Natural killer cell treated with Interleukin-12 subunit alpha and Interleukin-12 subunit beta and Interleukin-15 and Interleukin-18, amount 100 ng/mL, for 72 hours (primary cell): Measurements from ENCODE around the gene VASP. TPM values are rescaled to one million over a fixed set of nuclear protein-coding genes. Genes with fewer than 3 reads are reported as not detected.
A peak's percentile ranks its signal among the peaks of the same experiment; 100 is the strongest.

Experiments used
- ATAC-seq, 2 donors: fragments of 150-1000 bp; cut with Tn5 transposase in 1 of 2; sonication (Bioruptor Pico), chemical (Tn5 transposase) in 1 of 2; 2 replicates each; pipeline ENCODE4 v1.10.0; 2021
- DNase-seq: peaks from one replicate; pipeline ENCODE4 v3.0.0; 2022; ENCODE audit warnings: low spot score
- H3K27ac Mint-ChIP-seq, 2 donors: 1 replicate in 1 of 2; 2 replicates in 1 of 2; pipeline ENCODE4 v1.8.0; 2022; ENCODE audit warnings: mixed read lengths in 2 of 2, mild to moderate bottlenecking in 1 of 2, moderate library complexity in 1 of 2
- H3K27me3 Mint-ChIP-seq, 2 donors: 1 replicate in 1 of 2; 2 replicates in 1 of 2; pipeline ENCODE4 v1.8.0; 2022; ENCODE audit warnings: mixed read lengths in 2 of 2
- H3K36me3 Mint-ChIP-seq: one replicate; pipeline ENCODE4 v1.8.0; 2022; ENCODE audit warnings: mixed read lengths
- H3K4me1 Mint-ChIP-seq, 2 donors: 1 replicate in 1 of 2; 2 replicates in 1 of 2; pipeline ENCODE4 v1.8.0; 2022; ENCODE audit warnings: low read depth in 2 of 2, mixed read lengths in 2 of 2, mild to moderate bottlenecking in 1 of 2
- H3K4me3 Mint-ChIP-seq: one replicate; pipeline ENCODE4 v1.8.0; 2022; ENCODE audit warnings: mixed read lengths
- H3K9me3 Mint-ChIP-seq: 2 replicates; pipeline ENCODE4 v1.8.0; 2022; ENCODE audit warnings: mixed read lengths
- total RNA-seq, 2 donors: library from RNA; stranded (reverse); gene quantifications; one replicate each; pipeline ENCODE4 v1.2.3, GENCODE V29; 2022

VASP gene
- total RNA-seq, 2 donors from 2014 or later = 447 to 589 TPM

DNA sequence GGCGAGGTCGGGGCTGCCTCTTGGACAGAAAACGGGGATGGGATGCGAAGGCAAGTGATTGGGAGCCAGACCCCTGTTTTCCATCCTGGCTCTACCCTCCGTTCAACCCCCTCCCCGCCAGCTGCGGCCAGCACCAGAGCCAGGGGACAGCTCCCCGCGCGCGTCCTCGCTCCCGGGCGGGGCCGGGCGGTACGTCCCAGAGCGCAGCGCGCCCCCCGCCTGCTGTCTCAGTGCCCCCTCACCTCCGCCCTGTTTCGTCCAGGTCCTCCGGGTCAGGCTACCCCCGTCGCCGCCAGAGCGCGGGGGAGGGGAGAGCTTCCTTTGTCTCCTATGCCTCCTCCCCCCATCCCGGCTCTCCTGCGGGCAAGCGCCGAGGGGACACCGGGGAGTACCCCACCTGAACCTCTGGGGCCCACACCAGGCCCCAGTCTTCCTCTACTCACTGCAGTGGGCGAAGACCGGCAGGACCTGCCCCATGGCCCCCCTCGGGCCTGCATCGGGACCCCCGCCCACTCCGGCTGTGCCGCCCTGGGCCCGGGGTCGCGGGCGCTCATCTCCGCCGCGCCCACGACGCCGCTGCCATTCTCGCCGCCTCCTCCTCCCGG lies 10.8 kb upstream of the VASP start:
- Mint-ChIP-seq H3K9me3 (no peaks in the 10 kb centered on the region), H3K27me3 (peaks cover 11 to 12% of the 10 kb centered on the region in 2 donors), H3K27ac (peak overlapping the region; percentile 58 to 73), H3K36me3 (no peaks in the 10 kb centered on the region), H3K4me3 (peak overlapping the region; percentile 91), H3K4me1 (peaks cover 39 to 41% of the 10 kb centered on the region in 2 donors)
- peak; percentile 15 to 49 for ATAC-seq
- no peak for DNase-seq

DNA sequence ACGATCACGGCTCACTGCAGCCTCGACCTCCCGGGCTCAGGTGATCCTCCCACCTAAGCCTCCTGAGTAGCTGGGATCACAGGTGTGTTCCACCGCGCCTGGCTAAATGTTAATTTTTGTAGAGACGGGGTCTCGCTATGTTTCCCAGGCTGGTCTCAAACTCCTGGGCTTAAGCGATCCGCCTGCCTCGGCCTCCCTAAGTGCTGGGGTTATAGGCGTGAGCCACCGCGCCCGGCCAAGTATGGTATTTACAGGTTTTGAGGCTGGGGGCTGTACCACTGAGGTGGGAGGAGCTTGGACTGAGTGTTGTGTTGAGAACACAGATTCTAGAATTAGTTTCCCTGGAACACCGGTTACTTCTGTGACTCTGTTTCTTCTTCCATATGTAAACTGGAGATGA lies 9.5 kb upstream of the VASP start:
- H3K36me3 Mint-ChIP-seq = no peaks in the 10 kb centered on the region
- H3K4me1 Mint-ChIP-seq = peaks cover 39 to 41% of the 10 kb centered on the region in 2 donors
- no peaks in the 10 kb centered on the region for H3K9me3 Mint-ChIP-seq
- H3K27ac Mint-ChIP-seq = no peak overlapping the region
- peak overlapping the region; percentile 48 for H3K4me3 Mint-ChIP-seq
- ATAC-seq (no peak), DNase-seq (no peak)
- H3K27me3 Mint-ChIP-seq = peaks cover 8 to 11% of the 10 kb centered on the region in 2 donors

DNA sequence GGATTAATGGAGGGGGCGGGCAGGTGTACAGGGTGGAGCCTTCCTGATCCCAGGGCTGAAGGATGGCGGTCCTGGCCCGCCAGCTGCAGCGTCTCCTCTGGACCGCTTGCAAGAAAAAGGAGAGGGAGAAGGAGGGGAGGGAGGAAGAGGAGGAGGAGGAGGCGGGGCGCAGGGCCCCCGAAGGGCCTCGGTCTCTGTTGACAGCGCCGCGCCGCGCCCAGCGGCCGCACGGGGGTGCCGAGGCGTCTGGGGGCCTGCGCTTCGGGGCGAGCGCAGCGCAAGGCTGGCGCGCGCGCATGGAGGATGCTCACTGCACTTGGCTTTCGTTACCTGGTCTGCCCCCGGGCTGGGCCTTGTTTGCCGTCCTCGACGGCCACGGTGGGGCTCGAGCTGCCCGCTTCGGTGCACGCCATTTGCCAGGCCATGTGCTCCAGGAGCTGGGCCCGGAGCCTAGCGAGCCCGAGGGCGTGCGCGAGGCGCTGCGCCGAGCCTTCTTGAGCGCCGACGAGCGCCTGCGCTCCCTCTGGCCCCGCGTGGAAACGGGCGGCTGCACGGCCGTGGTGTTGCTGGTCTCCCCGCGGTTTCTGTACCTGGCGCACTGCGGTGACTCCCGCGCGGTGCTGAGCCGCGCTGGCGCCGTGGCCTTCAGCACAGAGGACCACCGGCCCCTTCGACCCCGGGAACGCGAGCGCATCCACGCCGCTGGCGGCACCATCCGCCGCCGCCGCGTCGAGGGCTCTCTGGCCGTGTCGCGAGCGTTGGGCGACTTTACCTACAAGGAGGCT lies 8.7 kb upstream of the VASP start, which contains the start of gene PPM1N:
Gene PPM1N (plus strand): TSS at position 33 of the 785 bp plus-strand sequence. CDS start 30 bp downstream, at position 63.
- peak within 1 kb of the TSS; percentile 91 for H3K4me3 Mint-ChIP-seq
- peaks cover 8 to 11% of the 10 kb centered on the region in 2 donors for H3K27me3 Mint-ChIP-seq
- peak; percentile 71 for DNase-seq
- peak within 1 kb of the TSS; percentile 58 to 73 for H3K27ac Mint-ChIP-seq
- no peaks in the 10 kb centered on the region for H3K9me3 Mint-ChIP-seq
- peaks cover 33 to 35% of the 10 kb centered on the region in 2 donors for H3K4me1 Mint-ChIP-seq
- H3K36me3 Mint-ChIP-seq = no peaks in the 10 kb centered on the region
- ATAC-seq = peak; percentile 40 to 66

DNA sequence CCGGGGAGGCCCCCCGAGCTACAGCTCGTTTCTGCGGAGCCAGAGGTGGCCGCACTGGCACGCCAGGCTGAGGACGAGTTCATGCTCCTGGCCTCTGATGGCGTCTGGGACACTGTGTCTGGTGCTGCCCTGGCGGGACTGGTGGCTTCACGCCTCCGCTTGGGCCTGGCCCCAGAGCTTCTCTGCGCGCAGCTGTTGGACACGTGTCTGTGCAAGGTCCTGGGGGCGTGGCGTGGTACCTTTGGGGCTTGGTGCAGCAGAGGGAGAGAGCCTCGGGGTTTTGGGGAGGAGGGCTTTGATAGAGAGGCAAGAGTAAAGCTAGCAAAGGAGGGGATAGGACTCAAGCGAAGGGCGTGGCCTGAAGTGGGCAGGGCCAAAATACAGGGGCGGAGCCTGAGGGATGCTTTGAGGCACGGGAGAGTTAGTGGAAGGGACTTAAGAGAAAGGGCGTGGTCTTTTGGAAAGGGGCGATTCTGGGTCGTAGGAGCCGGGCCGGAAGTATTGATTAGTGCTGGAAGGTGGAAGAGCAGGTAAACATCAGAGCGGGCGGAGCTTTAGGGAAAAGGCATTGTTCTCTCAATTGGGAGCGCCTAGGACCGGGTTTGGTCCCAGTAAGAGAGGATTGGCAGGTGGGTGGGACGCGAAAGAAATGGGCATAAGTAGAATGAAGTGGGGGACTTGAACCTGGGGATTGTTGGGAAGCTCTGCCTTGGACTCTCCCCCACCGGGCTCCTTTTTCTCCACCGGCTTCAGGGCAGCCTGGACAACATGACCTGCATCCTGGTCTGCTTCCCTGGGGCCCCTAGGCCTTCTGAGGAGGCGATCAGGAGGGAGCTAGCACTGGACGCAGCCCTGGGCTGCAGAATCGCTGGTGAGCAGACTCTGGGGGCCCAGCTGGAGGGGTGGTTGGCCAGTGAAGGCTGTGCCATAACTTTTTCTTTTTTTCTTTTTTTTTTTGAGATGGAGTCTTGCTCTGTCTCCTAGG lies 7.8 kb upstream of the VASP start:
- peak overlapping the region; percentile 48 for H3K4me3 Mint-ChIP-seq
- ATAC-seq (peak; percentile 46 to 66), DNase-seq (peak; percentile 82)
- H3K36me3 Mint-ChIP-seq = no peaks in the 10 kb centered on the region
- H3K9me3 Mint-ChIP-seq = no peaks in the 10 kb centered on the region
- peaks cover 8 to 11% of the 10 kb centered on the region in 2 donors for H3K27me3 Mint-ChIP-seq
- peak overlapping the region in 1 of 2 donors; percentile 23 for H3K27ac Mint-ChIP-seq
- peaks cover 33 to 37% of the 10 kb centered on the region in 2 donors for H3K4me1 Mint-ChIP-seq

DNA sequence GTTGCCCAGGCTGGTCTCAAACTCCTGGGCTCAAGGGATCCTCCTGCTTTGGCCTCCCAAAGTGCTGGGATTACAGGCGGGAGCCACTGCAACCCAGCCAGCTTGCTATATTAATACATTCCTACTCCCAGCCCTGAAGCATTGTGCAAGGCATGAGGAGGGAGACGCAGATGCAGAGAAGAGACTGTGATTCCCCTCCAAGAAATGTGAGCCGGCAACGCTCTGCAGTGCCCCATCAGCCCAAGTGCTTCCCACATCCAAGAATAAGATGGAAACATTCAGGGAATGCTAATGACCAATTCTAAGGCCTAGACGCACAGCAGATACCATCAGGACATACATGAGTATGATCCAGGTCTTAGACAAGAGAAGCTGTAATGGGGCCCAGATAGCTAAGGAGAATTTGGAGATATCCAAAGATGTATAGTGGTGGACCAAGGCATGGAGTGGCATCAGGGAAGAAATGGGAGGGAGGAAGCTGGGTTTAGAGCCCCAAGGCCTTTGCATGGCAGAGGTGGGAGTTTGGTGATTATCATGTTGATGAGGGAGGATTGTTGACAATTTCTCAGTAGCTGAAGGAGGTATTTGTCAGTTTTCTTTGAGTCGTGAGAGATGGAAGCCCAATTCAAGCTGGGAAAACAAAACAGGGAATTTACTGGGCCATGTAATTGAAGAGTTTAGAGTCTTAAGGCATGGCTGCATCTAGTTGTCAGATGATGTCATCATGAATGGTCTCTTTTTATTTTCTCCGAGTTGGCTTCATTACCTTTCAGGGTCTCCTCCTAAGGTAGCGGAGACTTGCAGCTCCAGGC lies 6.2 kb upstream of the VASP start:
- no peaks in the 10 kb centered on the region for H3K9me3 Mint-ChIP-seq
- ATAC-seq = no peak
- no peak for DNase-seq
- no peaks in the 10 kb centered on the region for H3K27me3 Mint-ChIP-seq
- H3K27ac Mint-ChIP-seq = peak overlapping the region in 1 of 2 donors; percentile 59
- H3K4me3 Mint-ChIP-seq = no peak overlapping the region
- H3K4me1 Mint-ChIP-seq = peaks cover 29 to 32% of the 10 kb centered on the region in 2 donors
- no peaks in the 10 kb centered on the region for H3K36me3 Mint-ChIP-seq

DNA sequence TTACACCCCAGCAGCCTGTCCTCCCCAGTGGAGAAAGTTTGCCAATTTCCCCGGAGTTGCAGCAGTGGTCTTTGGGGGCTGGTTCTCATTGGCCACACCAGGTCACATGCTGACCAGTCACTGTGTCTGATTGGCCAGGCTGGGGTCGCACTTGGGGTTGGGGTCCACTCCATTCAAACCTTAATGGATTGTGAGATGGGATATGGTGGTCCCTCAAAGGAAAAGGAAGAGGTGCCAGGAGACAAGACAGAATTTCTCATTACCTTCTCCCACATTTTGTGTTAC lies 5.6 kb upstream of the VASP start:
- H3K36me3 Mint-ChIP-seq = no peaks in the 10 kb centered on the region
- no peak overlapping the region for H3K27ac Mint-ChIP-seq
- H3K9me3 Mint-ChIP-seq = no peaks in the 10 kb centered on the region
- no peak overlapping the region for H3K4me3 Mint-ChIP-seq
- no peak for DNase-seq
- H3K4me1 Mint-ChIP-seq = peaks cover 29 to 31% of the 10 kb centered on the region in 2 donors
- no peak for ATAC-seq
- no peaks in the 10 kb centered on the region for H3K27me3 Mint-ChIP-seq

DNA sequence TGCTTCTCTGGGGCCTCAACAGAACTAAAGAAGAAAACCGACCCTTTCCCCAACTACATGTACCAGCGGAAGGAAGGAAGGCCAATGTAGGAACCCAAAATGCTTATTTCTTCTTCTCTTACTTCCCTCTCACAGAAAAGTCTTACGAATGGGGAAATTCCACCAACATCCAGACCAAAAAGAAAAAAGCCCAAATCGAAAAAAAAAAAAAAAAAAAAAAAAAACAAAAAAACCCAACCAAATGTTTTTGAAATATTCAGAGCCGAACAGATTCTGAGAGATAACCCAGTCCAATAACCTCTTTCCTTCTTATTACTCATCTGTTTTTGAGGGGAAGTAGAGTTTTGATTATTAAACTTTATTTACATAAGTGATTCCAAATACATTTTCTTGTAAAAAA lies 5.2 kb upstream of the VASP start:
- DNase-seq (no peak), ATAC-seq (no peak)
- H3K27ac Mint-ChIP-seq = no peak overlapping the region
- peaks cover 26 to 28% of the 10 kb centered on the region in 2 donors for H3K4me1 Mint-ChIP-seq
- no peak overlapping the region for H3K4me3 Mint-ChIP-seq
- H3K9me3 Mint-ChIP-seq = no peaks in the 10 kb centered on the region
- no peaks in the 10 kb centered on the region for H3K36me3 Mint-ChIP-seq
- no peaks in the 10 kb centered on the region for H3K27me3 Mint-ChIP-seq

DNA sequence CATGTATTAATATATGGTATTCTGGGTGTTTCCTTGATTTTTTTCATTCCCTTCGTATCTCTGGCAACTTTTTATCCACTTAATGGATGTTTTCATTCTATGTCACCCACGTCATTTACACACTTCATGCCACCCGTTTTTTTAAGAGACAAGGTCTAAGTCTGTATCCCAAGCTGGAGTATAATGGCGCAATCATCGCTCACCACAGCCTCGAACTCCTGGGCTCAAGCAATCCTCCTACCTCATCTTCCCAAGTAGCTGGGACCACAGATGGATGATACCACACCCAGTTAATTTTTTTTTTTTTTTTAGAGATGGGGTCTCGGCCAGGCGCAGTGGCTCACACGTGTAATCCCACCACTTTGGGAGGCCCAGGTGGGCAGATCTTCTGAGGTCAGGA lies 3.4 kb upstream of the VASP start:
- Mint-ChIP-seq H3K36me3 (peaks cover 2% of the 10 kb centered on the region), H3K4me1 (peaks cover 15 to 19% of the 10 kb centered on the region in 2 donors), H3K9me3 (no peaks in the 10 kb centered on the region), H3K4me3 (no peak overlapping the region), H3K27ac (no peak overlapping the region), H3K27me3 (no peaks in the 10 kb centered on the region)
- ATAC-seq (no peak), DNase-seq (no peak)

DNA sequence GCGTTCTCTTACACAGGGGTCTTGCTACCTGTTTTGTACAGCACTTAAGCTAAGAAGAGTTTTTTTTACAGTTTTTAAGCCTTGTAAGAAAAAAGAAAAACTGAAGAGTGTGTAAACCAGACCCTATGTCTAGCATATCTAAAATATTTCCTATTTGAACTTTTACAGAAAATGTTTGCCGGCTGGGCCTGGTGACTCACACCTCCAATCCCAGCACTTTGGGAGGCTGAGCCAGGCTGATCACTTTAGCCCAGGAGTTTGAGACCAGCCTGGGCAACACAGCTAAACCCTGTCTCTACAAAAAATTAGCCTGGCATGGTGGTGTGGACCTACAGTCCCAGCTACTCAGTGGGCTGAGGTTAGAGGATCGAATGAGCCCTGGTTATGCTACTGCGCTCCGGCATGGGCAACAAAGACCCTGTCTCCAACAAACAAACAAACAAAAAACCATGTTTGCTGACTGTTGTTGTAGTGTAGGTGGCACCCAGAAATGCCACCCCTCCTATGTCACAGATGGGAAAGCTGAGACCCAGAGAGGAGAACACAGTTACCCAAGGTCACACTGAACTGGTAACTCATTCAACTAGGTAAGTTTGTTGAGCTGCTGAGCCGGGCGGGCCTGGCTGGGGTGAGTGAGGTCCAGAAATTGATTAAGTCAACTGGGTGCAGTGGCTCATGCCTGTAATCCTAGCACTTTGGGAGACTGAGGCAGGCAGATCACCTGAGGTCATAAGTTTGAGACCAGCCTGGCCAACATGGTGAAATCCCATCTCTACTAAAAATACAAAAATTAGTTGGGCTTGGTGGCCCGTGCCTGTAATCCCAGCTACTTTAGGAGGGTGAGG lies 1.9 kb upstream of the VASP start:
- peak overlapping the region; percentile 79 to 91 for H3K27ac Mint-ChIP-seq
- DNase-seq = no peak
- peak overlapping the region; percentile 96 for H3K4me3 Mint-ChIP-seq
- no peak for ATAC-seq
- no peaks in the 10 kb centered on the region for H3K27me3 Mint-ChIP-seq
- H3K4me1 Mint-ChIP-seq = peaks cover 19 to 20% of the 10 kb centered on the region in 2 donors
- H3K36me3 Mint-ChIP-seq = peaks cover 11% of the 10 kb centered on the region
- H3K9me3 Mint-ChIP-seq = no peaks in the 10 kb centered on the region

DNA sequence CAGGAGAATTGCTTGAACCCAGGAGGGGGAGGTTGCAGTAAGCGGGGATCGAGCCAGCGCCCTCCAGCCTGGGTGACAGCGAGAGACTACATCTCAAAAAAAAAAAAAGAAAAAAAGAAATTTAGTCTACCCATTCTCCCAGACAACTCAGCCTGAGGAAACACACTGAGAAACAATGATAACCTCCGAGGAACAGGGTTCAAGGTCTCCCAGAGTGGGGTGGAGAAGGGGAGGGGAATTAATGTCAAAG lies 1.4 kb upstream of the VASP start:
- Mint-ChIP-seq H3K9me3 (no peaks in the 10 kb centered on the region), H3K27ac (peak overlapping the region; percentile 79 to 91), H3K4me3 (peak overlapping the region; percentile 96), H3K36me3 (peaks cover 14% of the 10 kb centered on the region), H3K27me3 (no peaks in the 10 kb centered on the region), H3K4me1 (peaks cover 20 to 26% of the 10 kb centered on the region in 2 donors)
- DNase-seq (no peak), ATAC-seq (no peak)

DNA sequence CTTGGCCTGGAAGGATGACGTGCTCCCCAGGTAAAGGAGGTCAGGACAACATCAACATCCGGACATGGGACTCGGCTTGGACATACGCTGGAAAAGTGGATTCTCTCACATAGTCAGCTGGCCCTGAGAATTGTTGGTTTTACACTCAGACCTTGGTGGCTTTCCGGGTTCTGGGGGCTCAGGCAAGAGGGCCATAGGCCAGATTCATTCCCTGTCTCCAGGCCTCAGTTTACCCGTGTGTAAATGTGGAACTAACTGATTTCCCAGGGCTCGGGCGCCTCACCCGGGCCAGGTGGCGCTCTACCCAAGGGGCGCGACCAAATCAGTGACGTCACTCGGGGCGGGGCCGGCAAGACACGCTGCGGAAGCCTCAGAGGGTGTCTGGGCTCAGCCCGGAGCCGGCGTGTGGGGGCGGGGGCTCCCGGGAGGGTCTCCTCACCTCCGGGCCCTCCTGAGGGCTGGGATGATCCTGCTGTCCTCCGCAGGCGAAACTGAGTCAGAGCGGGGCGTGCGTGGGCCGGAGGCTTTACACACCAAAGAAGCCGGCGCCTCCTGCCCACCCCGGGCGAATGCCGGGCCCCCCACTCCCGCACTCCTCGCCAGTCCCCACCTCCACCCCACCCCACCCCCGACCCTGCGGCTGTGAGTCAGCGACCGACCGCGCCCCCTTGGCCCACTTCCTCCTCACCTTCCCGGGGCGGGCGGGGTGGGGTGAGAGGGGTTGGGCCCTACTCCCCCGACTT lies 862 bp upstream of the VASP start:
- Mint-ChIP-seq H3K4me1 (peaks cover 21 to 31% of the 10 kb centered on the region in 2 donors), H3K4me3 (peak overlapping the region; percentile 96), H3K27me3 (no peaks in the 10 kb centered on the region), H3K27ac (peak overlapping the region; percentile 91 to 96), H3K36me3 (peaks cover 19% of the 10 kb centered on the region), H3K9me3 (no peaks in the 10 kb centered on the region)
- ATAC-seq = peak; percentile 85 to 87
- peak; percentile 97 for DNase-seq

DNA sequence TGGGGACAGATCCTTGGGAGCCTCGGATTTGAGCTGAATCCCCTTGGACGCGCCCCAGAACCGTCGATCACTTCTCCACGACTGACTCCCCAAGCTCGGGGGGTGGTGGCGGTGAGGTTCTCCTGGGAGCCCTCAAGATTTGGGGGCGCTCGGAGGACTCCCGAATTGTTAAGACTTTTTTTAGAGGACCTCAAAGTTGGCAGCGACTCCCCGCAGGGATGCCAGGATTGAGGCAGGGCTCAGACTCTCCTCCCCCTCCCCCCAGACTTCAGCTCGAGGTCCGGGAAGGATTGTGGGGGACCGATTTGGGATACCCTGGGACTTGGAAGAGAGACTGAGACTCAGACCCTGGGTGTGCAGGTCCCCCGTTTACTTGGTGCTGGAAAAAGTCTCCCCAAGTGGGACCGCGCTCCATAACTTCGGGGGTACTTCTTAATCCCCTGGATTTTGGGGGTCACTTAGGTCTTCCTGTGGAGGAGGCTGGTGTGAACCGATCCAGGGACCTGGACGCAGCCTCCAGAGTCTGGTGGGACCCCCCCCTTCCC lies 665 bp downstream of the VASP start:
- no peaks in the 10 kb centered on the region for H3K9me3 Mint-ChIP-seq
- DNase-seq (no peak), ATAC-seq (no peak)
- peaks cover 21% of the 10 kb centered on the region for H3K36me3 Mint-ChIP-seq
- no peaks in the 10 kb centered on the region for H3K27me3 Mint-ChIP-seq
- H3K27ac Mint-ChIP-seq = peak overlapping the region; percentile 91 to 96
- H3K4me3 Mint-ChIP-seq = peak overlapping the region; percentile 100
- peaks cover 29 to 41% of the 10 kb centered on the region in 2 donors for H3K4me1 Mint-ChIP-seq
